Neural progenitor cell (in vitro differentiated cells): ENCODE results near the gene NTN5.

Experiments used
- EZH2 ChIP-seq: fragments of 200-600 bp; sonication (generic); IDR thresholded peaks from 2 replicates; pipeline ENCODE4 v1.6.1; 2017; ENCODE audit warnings: antibody characterized with exemption, mild to moderate bottlenecking, moderate library complexity
- EZH2phosphoT487 ChIP-seq: fragments of 200-600 bp; sonication (generic); IDR thresholded peaks from 2 replicates; pipeline ENCODE4 v1.6.1; 2017; ENCODE audit warnings: antibody characterized with exemption
- TF ChIP-seq, protein P1 (sequence below): fragments of 200-600 bp; sonication (generic); IDR thresholded peaks from 2 replicates; pipeline ENCODE4 v1.5.1; 2017; ENCODE audit warnings: antibody characterized with exemption, mild to moderate bottlenecking

GRCh38 chr19:48628486-48629296 is 44.1 kb downstream of the NTN5 start:
- TF ChIP-seq, protein P1, sequence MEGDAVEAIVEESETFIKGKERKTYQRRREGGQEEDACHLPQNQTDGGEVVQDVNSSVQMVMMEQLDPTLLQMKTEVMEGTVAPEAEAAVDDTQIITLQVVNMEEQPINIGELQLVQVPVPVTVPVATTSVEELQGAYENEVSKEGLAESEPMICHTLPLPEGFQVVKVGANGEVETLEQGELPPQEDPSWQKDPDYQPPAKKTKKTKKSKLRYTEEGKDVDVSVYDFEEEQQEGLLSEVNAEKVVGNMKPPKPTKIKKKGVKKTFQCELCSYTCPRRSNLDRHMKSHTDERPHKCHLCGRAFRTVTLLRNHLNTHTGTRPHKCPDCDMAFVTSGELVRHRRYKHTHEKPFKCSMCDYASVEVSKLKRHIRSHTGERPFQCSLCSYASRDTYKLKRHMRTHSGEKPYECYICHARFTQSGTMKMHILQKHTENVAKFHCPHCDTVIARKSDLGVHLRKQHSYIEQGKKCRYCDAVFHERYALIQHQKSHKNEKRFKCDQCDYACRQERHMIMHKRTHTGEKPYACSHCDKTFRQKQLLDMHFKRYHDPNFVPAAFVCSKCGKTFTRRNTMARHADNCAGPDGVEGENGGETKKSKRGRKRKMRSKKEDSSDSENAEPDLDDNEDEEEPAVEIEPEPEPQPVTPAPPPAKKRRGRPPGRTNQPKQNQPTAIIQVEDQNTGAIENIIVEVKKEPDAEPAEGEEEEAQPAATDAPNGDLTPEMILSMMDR = no peak
- no peak for TF ChIP-seq EZH2phosphoT487
- TF ChIP-seq EZH2 = no peak
